Renal cortex interstitium (tissue), 11 donors: Measurements from ENCODE around the gene FOXK1. TPM values are rescaled to one million over a fixed set of nuclear protein-coding genes. Genes with fewer than 3 reads are reported as not detected.

ENCODE experiments used
- DNase-seq, 11 donors: peaks; one replicate each; pipeline ENCODE4 v3.0.0-alpha.2; 2013; ENCODE audit warnings: low read depth in 9 of 11, low spot score in 4 of 11; ENCODE audit errors: extremely low read depth in 1 of 11
- polyA plus RNA-seq, 3 donors: library from polyadenylated mRNA; unstranded; fragments of 120-200 nt; gene quantifications; one replicate each; pipeline ENCODE4 v1.2.1, GENCODE V29; 2013; ENCODE audit not compliant: insufficient read length in 3 of 3

FOXK1 gene
- polyA plus RNA-seq, 3 donors, result 16.9 to 19.8 (median 19.5) TPM

- DNase-seq, result no peak
These were observed 89.6 kb downstream of the FOXK1 start for GRCh38 chr7:4771737-4772136.

GRCh38 chr7:4772306-4772705, 90.2 kb downstream of the FOXK1 start:
- no peak for DNase-seq

GRCh38 chr7:4774007-4774406, 91.9 kb downstream of the FOXK1 start:
- DNase-seq, result no peak

- peak in 2 of 11 donors; percentile 35 to 54 for DNase-seq
These were observed 92.7 kb downstream of the FOXK1 start for GRCh38 chr7:4774658-4775249.

GRCh38 chr7:4775250-4775847, 93.3 kb downstream of the FOXK1 start, which contains the start of gene AP5Z1:
Gene AP5Z1 (plus strand): TSS chr7:4775623. CDS start chr7:4775716, 93 bp downstream.
- peak; percentile 82 to 94 (median 93) for DNase-seq

- peak in 1 of 11 donors; percentile 22 for DNase-seq
These were observed 93.9 kb downstream of the FOXK1 start for GRCh38 chr7:4775848-4776623.

GRCh38 chr7:4779118-4779517, 97.0 kb downstream of the FOXK1 start:
- DNase-seq, result no peak

- DNase-seq, result no peak
These were observed 99.4 kb downstream of the FOXK1 start for GRCh38 chr7:4781366-4782069.

- no peak for DNase-seq
These were observed 100.5 kb downstream of the FOXK1 start for GRCh38 chr7:4782333-4783291.

GRCh38 chr7:4783292-4783652, 101.2 kb downstream of the FOXK1 start:
- no peak for DNase-seq

- DNase-seq, result no peak
These were observed 101.8 kb downstream of the FOXK1 start for GRCh38 chr7:4783762-4784351.

GRCh38 chr7:4784799-4785198, 102.7 kb downstream of the FOXK1 start:
- DNase-seq, result no peak

GRCh38 chr7:4785371-4785770, 103.3 kb downstream of the FOXK1 start:
- no peak for DNase-seq

GRCh38 chr7:4786015-4786414, 103.9 kb downstream of the FOXK1 start:
- no peak for DNase-seq

GRCh38 chr7:4787541-4787940, 105.4 kb downstream of the FOXK1 start:
- DNase-seq, result no peak

GRCh38 chr7:4787947-4788626, 106.0 kb downstream of the FOXK1 start:
- DNase-seq, result no peak

- no peak for DNase-seq
These were observed 106.6 kb downstream of the FOXK1 start for GRCh38 chr7:4788627-4789189.
